DMS 273 (cell line): ENCODE measurements around the gene ZMAT2.
"Not testable (repeated sequence)": the region's sequence is repeated elsewhere in the genome, so short reads cannot be mapped to it uniquely, and the experiment has no call there.

Experiments used
- DNase-seq: peaks from one replicate; lab custom pipeline; 2025; ENCODE audit not compliant: unreplicated experiment; lab: John Stamatoyannopoulos, UW

The ZMAT2 gene

GRCh38 chr5:140700177-140701144 is at the start of gene ZMAT2:
Gene ZMAT2 (plus strand): TSS chr5:140700447. CDS start chr5:140700461, 14 bp downstream.
- peak; percentile 99 for DNase-seq

DNA sequence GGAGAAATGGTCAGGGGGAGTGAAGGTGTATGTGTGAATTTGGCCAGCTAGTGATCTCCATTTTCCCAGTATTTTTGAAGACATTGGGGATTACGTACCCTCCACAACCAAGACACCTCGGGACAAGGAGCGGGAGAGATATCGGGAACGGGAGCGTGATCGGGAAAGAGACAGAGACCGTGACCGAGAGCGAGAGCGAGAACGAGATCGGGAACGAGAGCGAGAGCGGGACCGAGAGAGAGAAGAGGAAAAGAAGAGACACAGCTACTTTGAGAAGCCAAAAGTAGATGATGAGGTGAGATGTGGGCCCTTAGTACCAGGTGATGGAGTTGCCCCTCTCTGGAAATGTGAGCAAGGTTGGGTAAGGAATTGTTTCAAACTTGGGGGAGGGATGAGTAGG is 41.4 kb upstream of the ZMAT2 start:
- DNase-seq, result no peak

- DNase-seq, result not testable (repeated sequence)
Observed at GRCh38 chr5:140660371-140660770, 39.9 kb upstream of the ZMAT2 start.

GRCh38 chr5:140664030-140664358 is 36.3 kb upstream of the ZMAT2 start:
- no peak for DNase-seq

- peak; percentile 99 for DNase-seq
Observed at GRCh38 chr5:140664359-140665119, 35.7 kb upstream of the ZMAT2 start, which contains the start of gene WDR55. Gene WDR55 (plus strand): TSS chr5:140664904. CDS start chr5:140664913, 9 bp downstream.

GRCh38 chr5:140671035-140671434 is 29.2 kb upstream of the ZMAT2 start:
- DNase-seq, result not testable (repeated sequence)

GRCh38 chr5:140671472-140672125 is 28.6 kb upstream of the ZMAT2 start:
- no peak for DNase-seq

DNA sequence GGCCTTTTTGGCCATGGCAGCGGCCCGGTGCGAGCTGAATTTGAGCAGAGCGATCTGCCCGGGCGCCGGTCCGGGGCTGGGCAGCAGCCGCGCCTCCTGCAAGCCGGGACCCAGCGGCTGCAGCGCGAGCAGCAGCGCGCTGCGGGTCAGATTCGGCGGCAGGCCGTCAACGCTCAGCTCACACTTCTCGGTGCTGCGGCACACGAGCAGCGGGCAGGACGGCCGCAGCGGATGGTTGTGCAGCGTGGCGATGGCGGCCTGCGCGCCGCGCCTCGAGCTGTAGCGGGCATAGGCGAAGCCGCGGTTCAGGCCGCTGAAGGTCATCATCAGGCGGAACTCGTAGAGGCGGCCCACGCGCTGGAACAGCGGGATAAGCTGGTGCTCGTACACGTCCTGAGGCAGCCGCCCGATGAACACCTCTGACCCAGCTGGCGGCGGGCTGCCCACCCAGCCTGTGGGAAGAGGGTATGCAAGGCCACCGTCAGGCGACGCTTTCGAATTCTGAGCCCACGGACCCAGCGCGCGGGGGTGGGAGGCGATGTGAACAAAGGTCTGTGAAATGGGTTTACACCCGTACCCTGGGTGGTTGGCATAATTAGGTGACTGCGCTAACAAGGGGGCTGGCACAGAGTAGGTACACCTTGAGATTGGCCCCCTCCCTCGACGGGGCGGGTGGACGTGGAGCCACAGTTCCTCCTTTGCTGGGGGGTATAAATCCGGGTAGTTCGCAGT is 27.6 kb upstream of the ZMAT2 start:
- DNase-seq, result peak; percentile 71

GRCh38 chr5:140673187-140673976 is 26.9 kb upstream of the ZMAT2 start, which contains the start of gene DND1:
Gene DND1 (minus strand): TSS chr5:140673576. CDS start chr5:140673542, 34 bp downstream.
- peak; percentile 18 for DNase-seq

GRCh38 chr5:140674211-140674610 is 26.0 kb upstream of the ZMAT2 start:
- DNase-seq, result peak; percentile 23

- DNase-seq, result no peak
Observed at GRCh38 chr5:140674629-140675028, 25.6 kb upstream of the ZMAT2 start.

GRCh38 chr5:140677947-140678346 is 22.3 kb upstream of the ZMAT2 start:
- DNase-seq, result no peak

- no peak for DNase-seq
Observed at GRCh38 chr5:140678993-140679392, 21.3 kb upstream of the ZMAT2 start.

- no peak for DNase-seq
Observed at GRCh38 chr5:140690376-140690932, 9.8 kb upstream of the ZMAT2 start.

DNA sequence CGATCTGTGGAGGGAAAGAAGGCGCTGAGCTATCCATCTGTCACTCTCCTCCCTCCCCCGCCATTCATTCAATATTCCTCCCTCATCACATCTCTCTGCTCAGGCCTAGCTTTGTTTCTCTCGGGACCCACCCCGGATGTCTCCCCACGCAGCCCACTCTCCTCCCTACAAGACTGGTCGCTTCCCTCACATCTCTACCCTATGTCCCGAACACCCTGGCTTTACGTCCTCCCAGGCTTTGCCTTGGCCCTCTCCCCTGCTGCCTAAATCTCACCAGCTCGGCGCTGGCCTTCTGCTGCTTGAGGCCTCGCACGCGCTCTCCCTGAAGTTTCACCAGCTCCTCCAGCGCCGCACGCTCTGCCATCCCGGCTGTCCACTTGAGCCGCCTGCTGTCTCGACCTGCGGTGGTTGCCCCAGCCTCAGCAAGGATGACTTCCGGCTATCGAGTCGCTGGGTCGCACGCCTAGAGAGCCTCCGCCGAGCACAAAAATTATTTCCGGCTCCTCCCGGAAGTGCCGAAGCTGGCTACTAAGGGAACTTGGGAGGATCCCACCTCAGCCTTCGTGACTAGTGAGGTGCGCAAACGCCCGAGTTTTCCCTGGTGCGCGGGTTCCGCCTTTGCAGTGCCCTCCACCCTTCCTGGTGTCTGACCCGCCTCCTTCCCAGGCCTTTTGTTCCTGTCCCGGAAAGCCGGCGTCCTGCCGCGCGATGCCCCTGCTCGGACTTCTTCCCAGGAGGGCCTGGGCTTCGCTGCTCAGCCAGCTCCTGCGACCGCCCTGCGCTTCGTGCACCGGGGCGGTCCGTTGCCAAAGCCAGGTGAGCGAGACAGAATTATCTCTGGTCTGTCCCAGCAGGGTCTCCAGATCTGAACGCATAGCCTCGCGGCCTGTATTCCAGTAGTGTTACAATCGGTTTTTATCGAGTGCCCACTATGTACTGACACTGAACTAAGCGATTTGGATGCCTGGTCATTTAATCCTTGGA is 9.0 kb upstream of the ZMAT2 start, which contains the start of the genes HARS1 and HARS2:
TSS of gene HARS1 (minus strand) at position 430 of the 984 bp plus-strand sequence. CDS start at position 364, 66 bp downstream.
TSS of gene HARS2 (plus strand) at position 515 of the 984 bp plus-strand sequence. CDS start at position 709, 194 bp downstream.
- DNase-seq, result peak; percentile 99

GRCh38 chr5:140694276-140694675 is 6.0 kb upstream of the ZMAT2 start:
- no peak for DNase-seq

GRCh38 chr5:140696891-140697492 is 3.3 kb upstream of the ZMAT2 start:
- DNase-seq, result no peak

DNA sequence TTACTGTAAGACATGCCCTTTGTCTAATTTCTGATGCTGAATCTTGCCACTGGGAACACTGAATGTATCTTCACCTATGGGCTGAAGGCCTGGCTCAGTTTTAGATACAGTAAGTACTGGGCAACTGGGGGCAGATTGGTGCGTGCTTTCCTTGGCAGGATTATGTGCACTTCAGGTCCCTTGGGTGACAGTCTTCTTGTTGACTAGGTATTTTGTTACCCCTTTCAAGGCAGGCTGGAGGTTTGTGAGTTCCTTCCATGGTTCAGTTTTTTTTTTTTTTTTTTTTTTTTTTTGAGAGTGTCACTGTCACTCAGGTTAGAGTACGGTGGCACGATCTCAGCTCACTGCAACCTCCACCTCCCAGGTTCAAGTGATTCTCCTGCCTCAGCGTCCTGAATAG is 7.6 kb downstream of the ZMAT2 start:
- no peak for DNase-seq
